Gastrocnemius medialis (tissue), 4 donors: Measurements from ENCODE around the gene TAPT1.

Experiments used
- POLR2A ChIP-seq, 2 donors: fragments of 450-650 bp; IDR thresholded peaks; one replicate each; pipeline ENCODE4 v1.6.1; 2017; ENCODE audit warnings: antibody characterized with exemption in 2 of 2, mild to moderate bottlenecking in 2 of 2, moderate library complexity in 2 of 2
- TF ChIP-seq, protein P1 (sequence below), 5 experiments: fragments of 450-650 bp in 3 of 5; fragments of 200-600 bp in 2 of 5; sonication (generic) in 2 of 5; IDR thresholded peaks in 4 of 5; conservative IDR thresholded peaks in 1 of 5; 1 replicate in 4 of 5; 2 replicates in 1 of 5; pipeline ENCODE4 v1.5.1; 2016 to 2019; ENCODE audit warnings: antibody characterized with exemption in 5 of 5, mild to moderate bottlenecking in 3 of 5, moderate library complexity in 3 of 5

GRCh38 chr4:16136827-16137226 is 89.4 kb downstream of the TAPT1 start:
- TF ChIP-seq, protein P1, sequence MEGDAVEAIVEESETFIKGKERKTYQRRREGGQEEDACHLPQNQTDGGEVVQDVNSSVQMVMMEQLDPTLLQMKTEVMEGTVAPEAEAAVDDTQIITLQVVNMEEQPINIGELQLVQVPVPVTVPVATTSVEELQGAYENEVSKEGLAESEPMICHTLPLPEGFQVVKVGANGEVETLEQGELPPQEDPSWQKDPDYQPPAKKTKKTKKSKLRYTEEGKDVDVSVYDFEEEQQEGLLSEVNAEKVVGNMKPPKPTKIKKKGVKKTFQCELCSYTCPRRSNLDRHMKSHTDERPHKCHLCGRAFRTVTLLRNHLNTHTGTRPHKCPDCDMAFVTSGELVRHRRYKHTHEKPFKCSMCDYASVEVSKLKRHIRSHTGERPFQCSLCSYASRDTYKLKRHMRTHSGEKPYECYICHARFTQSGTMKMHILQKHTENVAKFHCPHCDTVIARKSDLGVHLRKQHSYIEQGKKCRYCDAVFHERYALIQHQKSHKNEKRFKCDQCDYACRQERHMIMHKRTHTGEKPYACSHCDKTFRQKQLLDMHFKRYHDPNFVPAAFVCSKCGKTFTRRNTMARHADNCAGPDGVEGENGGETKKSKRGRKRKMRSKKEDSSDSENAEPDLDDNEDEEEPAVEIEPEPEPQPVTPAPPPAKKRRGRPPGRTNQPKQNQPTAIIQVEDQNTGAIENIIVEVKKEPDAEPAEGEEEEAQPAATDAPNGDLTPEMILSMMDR (IDR thresholded peaks at IDR 0.05 in 4 of 5, conservative IDR thresholded peaks at IDR 0.05 in 1 of 5) = no peak
- no peak for TF ChIP-seq POLR2A (IDR thresholded peaks at IDR 0.05)
